HG02840 (cell line): ENCODE data around the gene LRMDA.

ENCODE experiments used
- ATAC-seq: cut with Tn5 transposase; IDR thresholded peaks from one replicate; pipeline ENCODE4 v1.9.1; 2021; ENCODE audit warnings: mild to moderate bottlenecking, moderate library complexity, moderate number of reproducible peaks; ENCODE audit not compliant: unreplicated experiment, low FRiP score

The LRMDA gene

GRCh38 chr10:75955973-75956502, 524.6 kb downstream of the LRMDA start:
- no peak for ATAC-seq

GRCh38 chr10:75956624-75957023, 525.2 kb downstream of the LRMDA start:
- no peak for ATAC-seq

GRCh38 chr10:75957314-75958120, 526.1 kb downstream of the LRMDA start:
- no peak for ATAC-seq

GRCh38 chr10:75959209-75959608, 527.8 kb downstream of the LRMDA start:
- ATAC-seq: no peak

GRCh38 chr10:75959912-75960311, 528.5 kb downstream of the LRMDA start:
- ATAC-seq: no peak

- no peak for ATAC-seq
Measured at GRCh38 chr10:75962395-75963061, 531.1 kb downstream of the LRMDA start.

- no peak for ATAC-seq
Measured at GRCh38 chr10:75967491-75967890, 536.1 kb downstream of the LRMDA start.

GRCh38 chr10:75969031-75969430, 537.6 kb downstream of the LRMDA start:
- ATAC-seq: no peak

- no peak for ATAC-seq
Measured at GRCh38 chr10:75971402-75972211, 540.2 kb downstream of the LRMDA start.

GRCh38 chr10:75972491-75973276, 541.3 kb downstream of the LRMDA start:
- no peak for ATAC-seq

- no peak for ATAC-seq
Measured at GRCh38 chr10:75974080-75974479, 542.7 kb downstream of the LRMDA start.

GRCh38 chr10:75976681-75977080, 545.3 kb downstream of the LRMDA start:
- ATAC-seq: no peak

GRCh38 chr10:75977139-75977538, 545.7 kb downstream of the LRMDA start:
- ATAC-seq: no peak

- ATAC-seq: no peak
Measured at GRCh38 chr10:75978213-75978612, 546.8 kb downstream of the LRMDA start.

- ATAC-seq: no peak
Measured at GRCh38 chr10:75980419-75981002, 549.1 kb downstream of the LRMDA start.

GRCh38 chr10:75982611-75983369, 551.4 kb downstream of the LRMDA start:
- ATAC-seq: no peak

GRCh38 chr10:75984067-75984466, 552.6 kb downstream of the LRMDA start:
- no peak for ATAC-seq

GRCh38 chr10:75987616-75988015, 556.2 kb downstream of the LRMDA start:
- ATAC-seq: no peak
